Activated naive CD8-positive, alpha-beta T cell treated with anti-CD3 and anti-CD28 coated beads, Interleukin-2, amount 50 U/mL, for 24 hours (primary cell): ENCODE results near the gene PALD1.

ENCODE experiments used
- ATAC-seq: fragments of 150-1000 bp; cut with Tn5 transposase; one replicate; pipeline ENCODE4 v1.10.0; 2021
- DNase-seq: peaks from one replicate; pipeline ENCODE4 v3.0.0; 2021
- H3K27ac Mint-ChIP-seq: one replicate; pipeline ENCODE4 v1.8.0; 2021; ENCODE audit warnings: mild to moderate bottlenecking, mixed read lengths
- H3K27me3 Mint-ChIP-seq: one replicate; pipeline ENCODE4 v1.8.0; 2021; ENCODE audit warnings: mixed read lengths
- H3K36me3 Mint-ChIP-seq: one replicate; pipeline ENCODE4 v1.8.0; 2021; ENCODE audit warnings: low read depth, mixed read lengths
- H3K4me1 Mint-ChIP-seq: one replicate; pipeline ENCODE4 v1.8.0; 2021; ENCODE audit warnings: mixed read lengths
- H3K4me3 Mint-ChIP-seq: one replicate; pipeline ENCODE4 v1.8.0; 2021; ENCODE audit warnings: mild to moderate bottlenecking, moderate library complexity, mixed read lengths
- H3K9me3 Mint-ChIP-seq: one replicate; pipeline ENCODE4 v1.8.0; 2021; ENCODE audit warnings: mixed read lengths

The PALD1 gene

DNA sequence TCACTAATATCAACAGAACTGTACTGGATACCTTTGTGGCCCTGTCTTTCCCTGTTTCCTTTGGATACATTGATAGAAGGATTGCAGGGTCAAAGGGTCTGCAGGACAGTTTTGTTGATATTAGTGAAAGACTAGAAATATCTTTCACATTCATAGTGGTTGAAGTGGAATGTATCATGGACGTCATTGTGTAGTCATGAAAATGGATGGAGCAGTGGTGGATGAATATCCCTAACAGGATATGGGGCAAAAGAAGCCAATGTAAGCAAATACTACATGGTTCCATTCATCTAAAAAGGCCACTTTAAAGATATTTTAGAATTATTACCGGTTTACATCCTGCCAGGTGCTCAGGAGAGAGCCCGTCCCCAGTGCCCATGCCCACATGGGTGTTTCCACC lies 23.8 kb downstream of the PALD1 start:
- peaks cover 4% of the 10 kb centered on the region for H3K4me1 Mint-ChIP-seq
- H3K27ac Mint-ChIP-seq, result no peak overlapping the region
- DNase-seq (no peak), ATAC-seq (no peak)
- H3K9me3 Mint-ChIP-seq, result no peaks in the 10 kb centered on the region
- H3K4me3 Mint-ChIP-seq, result no peak overlapping the region
- no peaks in the 10 kb centered on the region for H3K36me3 Mint-ChIP-seq
- no peaks in the 10 kb centered on the region for H3K27me3 Mint-ChIP-seq

DNA sequence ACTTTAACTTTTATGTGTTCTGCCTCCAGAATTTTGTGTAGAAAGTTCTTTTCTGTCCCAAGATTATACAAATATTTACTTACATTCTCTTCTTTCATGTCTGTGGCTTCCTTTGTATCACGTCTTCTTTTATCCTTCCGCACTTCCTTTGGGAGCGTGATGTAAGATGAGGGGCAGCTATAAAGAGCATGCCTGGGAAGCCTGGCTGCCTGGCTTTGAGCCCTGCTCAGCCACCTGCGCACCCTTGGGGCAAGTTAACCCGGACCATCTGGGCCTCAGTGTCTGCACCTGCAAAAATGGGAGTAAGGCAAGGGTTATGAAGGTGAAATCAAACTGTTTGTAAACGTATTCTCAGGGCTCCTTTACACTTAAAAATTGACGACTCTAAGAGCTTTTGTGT lies 25.2 kb downstream of the PALD1 start:
- ATAC-seq (no peak), DNase-seq (no peak)
- peaks cover 4% of the 10 kb centered on the region for H3K4me1 Mint-ChIP-seq
- H3K36me3 Mint-ChIP-seq, result no peaks in the 10 kb centered on the region
- no peaks in the 10 kb centered on the region for H3K9me3 Mint-ChIP-seq
- H3K27me3 Mint-ChIP-seq, result no peaks in the 10 kb centered on the region
- no peak overlapping the region for H3K27ac Mint-ChIP-seq
- no peak overlapping the region for H3K4me3 Mint-ChIP-seq

- DNase-seq (no peak), ATAC-seq (no peak)
- H3K9me3 Mint-ChIP-seq, result no peaks in the 10 kb centered on the region
- no peak overlapping the region for H3K27ac Mint-ChIP-seq
- peaks cover 6% of the 10 kb centered on the region for H3K4me1 Mint-ChIP-seq
- H3K4me3 Mint-ChIP-seq, result no peak overlapping the region
- no peaks in the 10 kb centered on the region for H3K27me3 Mint-ChIP-seq
- no peaks in the 10 kb centered on the region for H3K36me3 Mint-ChIP-seq
These were observed 26.2 kb downstream of the PALD1 start for GRCh38 chr10:70504521-70505358.

- no peak overlapping the region for H3K4me3 Mint-ChIP-seq
- H3K27me3 Mint-ChIP-seq, result no peaks in the 10 kb centered on the region
- no peaks in the 10 kb centered on the region for H3K9me3 Mint-ChIP-seq
- ATAC-seq (no peak), DNase-seq (no peak)
- no peak overlapping the region for H3K27ac Mint-ChIP-seq
- H3K36me3 Mint-ChIP-seq, result no peaks in the 10 kb centered on the region
- H3K4me1 Mint-ChIP-seq, result peaks cover 2% of the 10 kb centered on the region
These were observed 27.3 kb downstream of the PALD1 start for GRCh38 chr10:70505908-70506307.

DNA sequence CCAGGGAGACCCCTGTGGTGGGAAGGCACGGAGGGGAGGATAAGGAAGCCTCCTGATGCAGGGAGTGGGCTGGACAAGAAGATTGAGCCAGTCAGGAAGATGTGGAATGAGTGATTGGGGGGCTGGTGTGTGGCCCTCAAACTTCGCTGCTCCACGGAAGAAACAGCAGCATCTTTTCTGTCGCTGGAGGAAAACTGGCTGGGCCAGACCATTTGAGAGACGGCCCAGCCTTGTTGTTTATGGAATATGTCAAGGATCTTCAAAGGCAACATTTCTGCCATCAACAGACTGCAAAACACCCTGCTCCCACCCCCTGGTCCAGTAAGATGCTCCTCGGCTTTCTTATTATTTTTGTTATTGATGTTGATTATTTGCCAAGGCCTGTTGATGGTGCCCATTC lies 29.4 kb downstream of the PALD1 start:
- ATAC-seq (no peak), DNase-seq (no peak)
- no peak overlapping the region for H3K4me3 Mint-ChIP-seq
- H3K27me3 Mint-ChIP-seq, result no peaks in the 10 kb centered on the region
- H3K4me1 Mint-ChIP-seq, result peaks cover 1% of the 10 kb centered on the region
- H3K9me3 Mint-ChIP-seq, result no peaks in the 10 kb centered on the region
- H3K36me3 Mint-ChIP-seq, result no peaks in the 10 kb centered on the region
- H3K27ac Mint-ChIP-seq, result no peak overlapping the region

GRCh38 chr10:70508912-70509756 lies 30.6 kb downstream of the PALD1 start:
- H3K4me1 Mint-ChIP-seq, result peaks cover 8% of the 10 kb centered on the region
- no peaks in the 10 kb centered on the region for H3K9me3 Mint-ChIP-seq
- no peak for ATAC-seq
- H3K4me3 Mint-ChIP-seq, result no peak overlapping the region
- no peak overlapping the region for H3K27ac Mint-ChIP-seq
- no peaks in the 10 kb centered on the region for H3K36me3 Mint-ChIP-seq
- DNase-seq, result no peak
- no peaks in the 10 kb centered on the region for H3K27me3 Mint-ChIP-seq

DNA sequence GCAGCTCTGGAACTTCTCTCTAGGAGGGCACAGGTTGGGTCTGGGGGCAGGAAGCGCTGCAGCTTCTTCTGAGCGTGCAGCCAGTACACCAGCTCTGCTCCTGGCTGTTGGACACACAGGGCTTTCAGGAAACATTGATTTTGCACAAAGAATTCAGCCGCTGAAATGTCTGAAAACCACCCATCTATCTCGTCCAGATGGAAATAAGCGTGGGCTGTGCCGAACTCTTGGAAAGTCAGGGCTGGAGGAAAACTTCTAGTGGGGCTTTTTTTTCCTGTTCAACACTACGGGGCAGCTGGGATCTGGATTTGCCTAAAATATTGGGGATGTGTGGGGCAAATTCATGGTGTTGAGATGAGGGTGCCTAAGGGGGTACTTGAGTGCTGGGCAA lies 31.2 kb downstream of the PALD1 start:
- H3K9me3 Mint-ChIP-seq, result no peaks in the 10 kb centered on the region
- H3K4me3 Mint-ChIP-seq, result no peak overlapping the region
- H3K27ac Mint-ChIP-seq, result no peak overlapping the region
- DNase-seq (no peak), ATAC-seq (no peak)
- H3K4me1 Mint-ChIP-seq, result peaks cover 8% of the 10 kb centered on the region
- H3K27me3 Mint-ChIP-seq, result no peaks in the 10 kb centered on the region
- H3K36me3 Mint-ChIP-seq, result no peaks in the 10 kb centered on the region

DNA sequence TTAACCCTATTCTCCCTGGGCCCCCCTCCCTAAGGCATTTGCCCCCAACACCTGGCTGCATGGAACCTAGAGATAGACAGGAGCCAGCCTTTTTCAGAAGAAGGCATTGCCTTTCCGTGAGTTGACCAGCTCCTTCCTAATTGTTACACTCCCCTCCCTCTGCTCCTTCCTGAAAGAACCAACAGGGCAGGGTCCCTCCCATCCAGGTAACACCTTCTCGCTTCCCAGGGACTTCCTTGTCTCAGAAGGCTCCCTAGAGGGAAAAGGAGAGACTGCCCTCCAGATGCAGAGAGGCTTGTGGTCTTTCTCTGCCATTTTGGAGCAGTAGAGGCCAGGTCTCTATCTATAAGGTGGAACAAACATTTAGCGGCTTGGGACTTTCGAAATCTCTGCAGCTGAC lies 31.9 kb downstream of the PALD1 start:
- H3K27ac Mint-ChIP-seq, result no peak overlapping the region
- H3K4me3 Mint-ChIP-seq, result no peak overlapping the region
- no peaks in the 10 kb centered on the region for H3K36me3 Mint-ChIP-seq
- no peaks in the 10 kb centered on the region for H3K9me3 Mint-ChIP-seq
- no peak for DNase-seq
- ATAC-seq, result no peak
- H3K4me1 Mint-ChIP-seq, result peaks cover 8% of the 10 kb centered on the region
- no peaks in the 10 kb centered on the region for H3K27me3 Mint-ChIP-seq

GRCh38 chr10:70510904-70511303 lies 32.3 kb downstream of the PALD1 start:
- no peak for ATAC-seq
- no peak overlapping the region for H3K4me3 Mint-ChIP-seq
- H3K27me3 Mint-ChIP-seq, result no peaks in the 10 kb centered on the region
- no peaks in the 10 kb centered on the region for H3K36me3 Mint-ChIP-seq
- no peaks in the 10 kb centered on the region for H3K9me3 Mint-ChIP-seq
- no peak for DNase-seq
- H3K27ac Mint-ChIP-seq, result no peak overlapping the region
- H3K4me1 Mint-ChIP-seq, result peaks cover 8% of the 10 kb centered on the region

- Mint-ChIP-seq H3K4me1 (peaks cover 8% of the 10 kb centered on the region), H3K9me3 (no peaks in the 10 kb centered on the region), H3K27me3 (no peaks in the 10 kb centered on the region), H3K36me3 (no peaks in the 10 kb centered on the region), H3K4me3 (no peak overlapping the region), H3K27ac (no peak overlapping the region)
- ATAC-seq (no peak), DNase-seq (no peak)
These were observed 33.6 kb downstream of the PALD1 start for GRCh38 chr10:70512149-70512639.

DNA sequence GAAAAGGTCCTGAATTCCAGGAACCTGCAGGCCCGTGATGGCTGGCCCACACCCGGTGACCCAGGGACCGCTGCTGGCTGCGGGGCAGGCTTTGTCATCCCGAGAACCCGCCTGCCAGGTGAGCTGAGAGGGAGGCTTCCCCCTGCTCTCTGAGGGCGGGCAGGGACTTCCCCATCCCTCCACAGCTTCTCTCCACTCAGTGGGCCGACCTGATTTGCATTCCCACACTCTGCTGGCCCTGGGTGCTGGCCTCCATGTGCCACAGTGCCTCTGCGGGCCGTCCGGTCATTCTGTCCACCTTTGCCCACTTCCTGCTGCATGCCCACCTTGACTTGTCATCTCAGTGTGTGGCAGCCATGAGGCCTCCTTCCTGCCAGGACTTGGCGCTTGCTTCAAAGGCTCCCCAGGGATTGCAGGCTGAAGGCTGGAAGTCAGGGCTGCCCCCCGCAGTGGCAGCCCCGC lies 35.3 kb downstream of the PALD1 start:
- peak; percentile 50 for DNase-seq
- H3K4me1 Mint-ChIP-seq, result peaks cover 8% of the 10 kb centered on the region
- no peak overlapping the region for H3K27ac Mint-ChIP-seq
- no peaks in the 10 kb centered on the region for H3K9me3 Mint-ChIP-seq
- H3K27me3 Mint-ChIP-seq, result no peaks in the 10 kb centered on the region
- H3K4me3 Mint-ChIP-seq, result no peak overlapping the region
- H3K36me3 Mint-ChIP-seq, result no peaks in the 10 kb centered on the region
- ATAC-seq, result peak; percentile 86

DNA sequence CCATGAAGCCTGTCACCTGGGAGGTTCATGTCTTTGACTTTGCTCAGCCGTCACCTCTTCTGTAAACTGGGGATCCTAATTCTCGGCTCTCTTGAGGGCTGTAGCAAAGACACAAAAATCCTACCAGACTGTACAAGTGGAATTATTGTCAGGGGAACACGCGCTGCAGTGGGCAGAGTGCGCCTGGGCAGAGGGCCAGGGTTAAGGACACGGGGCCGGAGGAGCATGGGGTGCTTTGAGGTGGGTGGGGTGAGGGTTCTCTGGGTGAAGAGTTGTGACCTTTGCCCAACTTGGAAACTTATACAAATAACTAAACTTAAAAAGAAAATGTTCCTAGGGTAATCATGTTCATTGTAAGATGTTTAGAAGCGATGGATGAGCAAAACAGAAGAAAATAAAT lies 36.0 kb downstream of the PALD1 start:
- DNase-seq, result no peak
- H3K27me3 Mint-ChIP-seq, result no peaks in the 10 kb centered on the region
- ATAC-seq, result no peak
- H3K4me1 Mint-ChIP-seq, result peaks cover 6% of the 10 kb centered on the region
- H3K9me3 Mint-ChIP-seq, result no peaks in the 10 kb centered on the region
- H3K36me3 Mint-ChIP-seq, result no peaks in the 10 kb centered on the region
- H3K4me3 Mint-ChIP-seq, result no peak overlapping the region
- H3K27ac Mint-ChIP-seq, result no peak overlapping the region

- Mint-ChIP-seq H3K4me3 (no peak overlapping the region), H3K36me3 (no peaks in the 10 kb centered on the region), H3K9me3 (no peaks in the 10 kb centered on the region), H3K27me3 (no peaks in the 10 kb centered on the region), H3K4me1 (peaks cover 6% of the 10 kb centered on the region), H3K27ac (no peak overlapping the region)
- DNase-seq (no peak), ATAC-seq (no peak)
These were observed 36.6 kb downstream of the PALD1 start for GRCh38 chr10:70515035-70515667.

DNA sequence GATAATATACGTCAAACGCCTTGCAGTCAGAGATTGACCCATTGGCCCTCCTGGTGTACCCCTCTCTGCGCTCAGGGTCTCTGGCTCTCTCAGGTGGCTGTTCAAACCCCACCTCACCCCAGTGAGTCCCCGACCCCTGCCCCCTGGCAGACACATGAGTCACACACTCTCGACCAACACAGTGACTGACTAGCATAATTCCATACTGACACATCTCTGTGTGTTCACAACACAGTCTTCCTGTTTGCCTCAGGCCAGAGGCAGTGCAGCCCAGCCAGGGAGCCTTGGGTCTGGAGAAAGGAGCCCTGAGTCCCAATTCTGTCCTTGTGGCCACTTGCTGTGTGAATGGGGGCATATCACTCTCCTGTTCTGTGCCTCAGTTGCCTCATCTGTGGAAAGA lies 40.1 kb downstream of the PALD1 start:
- no peak for DNase-seq
- H3K36me3 Mint-ChIP-seq, result no peaks in the 10 kb centered on the region
- H3K27me3 Mint-ChIP-seq, result no peaks in the 10 kb centered on the region
- H3K27ac Mint-ChIP-seq, result no peak overlapping the region
- peaks cover 3% of the 10 kb centered on the region for H3K4me1 Mint-ChIP-seq
- no peaks in the 10 kb centered on the region for H3K9me3 Mint-ChIP-seq
- no peak overlapping the region for H3K4me3 Mint-ChIP-seq
- no peak for ATAC-seq
